Trophoblast cell (in vitro differentiated cells and primary cell): Measurements from ENCODE around the gene RPL32.

Experiments
- DNase-seq, 2 donors: peaks; one replicate each; pipeline ENCODE4 v3.0.0-alpha.2; 2016
- H2AFZ ChIP-seq: 2 replicates; pipeline ENCODE4 v1.6.1; 2013; ENCODE audit warnings: low read length, moderate library complexity, mild to moderate bottlenecking; ENCODE audit not compliant: insufficient read depth, poor library complexity
- H2AK5ac ChIP-seq: 2 replicates; pipeline ENCODE4 v1.6.1; 2013; ENCODE audit warnings: mild to moderate bottlenecking, low read length
- H2BK120ac ChIP-seq: 2 replicates; pipeline ENCODE4 v1.6.1; 2013; ENCODE audit warnings: low read length, mild to moderate bottlenecking, moderate library complexity; ENCODE audit not compliant: insufficient read depth, poor library complexity
- H2BK12ac ChIP-seq: 2 replicates; pipeline ENCODE4 v1.6.1; 2013; ENCODE audit warnings: mild to moderate bottlenecking, low read length, moderate library complexity
- H2BK5ac ChIP-seq: 2 replicates; pipeline ENCODE4 v1.6.1; 2013; ENCODE audit warnings: low read length, low read depth, moderate library complexity, mild to moderate bottlenecking; ENCODE audit not compliant: poor library complexity
- H3K14ac ChIP-seq: 2 replicates; pipeline ENCODE4 v1.6.1; 2013; ENCODE audit warnings: mild to moderate bottlenecking, low read length
- H3K18ac ChIP-seq: 2 replicates; pipeline ENCODE4 v1.6.1; 2013; ENCODE audit warnings: mild to moderate bottlenecking, low read length
- H3K23ac ChIP-seq: 2 replicates; pipeline ENCODE4 v1.6.1; 2013; ENCODE audit warnings: low read length
- H3K27ac ChIP-seq: 2 replicates; pipeline ENCODE4 v1.5.1; 2013; ENCODE audit warnings: low read depth, mild to moderate bottlenecking, inconsistent platforms, low read length, moderate library complexity
- H3K27me3 ChIP-seq: 2 replicates; pipeline ENCODE4 v1.6.1; 2013; ENCODE audit warnings: inconsistent platforms, mild to moderate bottlenecking, low read length, moderate library complexity; ENCODE audit not compliant: insufficient read depth
- H3K36me3 ChIP-seq, 2 experiments: 1 replicate in 1 of 2; 2 replicates in 1 of 2; pipeline ENCODE4 v1.6.1; 2013; ENCODE audit warnings: low read length in 2 of 2, mild to moderate bottlenecking in 2 of 2, moderate library complexity in 1 of 2; ENCODE audit not compliant: insufficient read depth in 2 of 2, control insufficient read depth in 1 of 2
- H3K4ac ChIP-seq: 2 replicates; pipeline ENCODE4 v1.6.1; 2013; ENCODE audit warnings: low read depth, mild to moderate bottlenecking, low read length, moderate library complexity
- H3K4me1 ChIP-seq, 2 experiments: 1 replicate in 1 of 2; 2 replicates in 1 of 2; pipeline ENCODE4 v1.6.1; 2013; ENCODE audit warnings: low read length in 2 of 2, mild to moderate bottlenecking in 2 of 2, moderate library complexity in 1 of 2; ENCODE audit not compliant: insufficient read depth in 2 of 2, control insufficient read depth in 1 of 2
- H3K4me2 ChIP-seq: 2 replicates; pipeline ENCODE4 v1.6.1; 2013; ENCODE audit warnings: inconsistent platforms, mild to moderate bottlenecking, low read length, moderate library complexity
- H3K4me3 ChIP-seq: 2 replicates; pipeline ENCODE4 v1.5.1; 2013; ENCODE audit warnings: mild to moderate bottlenecking, low read depth, low read length, inconsistent platforms
- H3K79me1 ChIP-seq: one replicate; pipeline ENCODE4 v1.6.1; 2013; ENCODE audit warnings: low read length
- H3K79me2 ChIP-seq: 2 replicates; pipeline ENCODE4 v1.6.1; 2013; ENCODE audit warnings: low read length, mild to moderate bottlenecking; ENCODE audit not compliant: control insufficient read depth, insufficient read depth, poor library complexity
- H3K9ac ChIP-seq: 2 replicates; pipeline ENCODE4 v1.6.1; 2013; ENCODE audit warnings: mild to moderate bottlenecking, low read length
- H3K9me3 ChIP-seq: 2 replicates; pipeline ENCODE4 v1.6.1; 2013; ENCODE audit warnings: low read depth, mild to moderate bottlenecking, control low read depth, inconsistent platforms, low read length; ENCODE audit not compliant: insufficient read depth
- H4K12ac ChIP-seq: 2 replicates; pipeline ENCODE4 v1.6.1; 2013; ENCODE audit warnings: low read depth, mild to moderate bottlenecking, low read length, moderate library complexity
- H4K8ac ChIP-seq: 2 replicates; pipeline ENCODE4 v1.6.1; 2013; ENCODE audit warnings: low read depth, mild to moderate bottlenecking, low read length, moderate library complexity
- H4K91ac ChIP-seq: one replicate; pipeline ENCODE4 v1.6.1; 2013; ENCODE audit warnings: low read depth, mild to moderate bottlenecking, low read length, moderate library complexity
- WGBS: extraction: QIAGEN DNeasy Blood & Tissue Kit; methylation state at CpG from one replicate; pipeline ENCODE4 v1.1.7; 2013; ENCODE audit warnings: missing lambda C conversion rate; ENCODE audit not compliant: insufficient read length, insufficient coverage; ENCODE audit errors: extremely low coverage; 5-methylcytosine and 5-hydroxymethylcytosine counted together

The RPL32 gene

DNA sequence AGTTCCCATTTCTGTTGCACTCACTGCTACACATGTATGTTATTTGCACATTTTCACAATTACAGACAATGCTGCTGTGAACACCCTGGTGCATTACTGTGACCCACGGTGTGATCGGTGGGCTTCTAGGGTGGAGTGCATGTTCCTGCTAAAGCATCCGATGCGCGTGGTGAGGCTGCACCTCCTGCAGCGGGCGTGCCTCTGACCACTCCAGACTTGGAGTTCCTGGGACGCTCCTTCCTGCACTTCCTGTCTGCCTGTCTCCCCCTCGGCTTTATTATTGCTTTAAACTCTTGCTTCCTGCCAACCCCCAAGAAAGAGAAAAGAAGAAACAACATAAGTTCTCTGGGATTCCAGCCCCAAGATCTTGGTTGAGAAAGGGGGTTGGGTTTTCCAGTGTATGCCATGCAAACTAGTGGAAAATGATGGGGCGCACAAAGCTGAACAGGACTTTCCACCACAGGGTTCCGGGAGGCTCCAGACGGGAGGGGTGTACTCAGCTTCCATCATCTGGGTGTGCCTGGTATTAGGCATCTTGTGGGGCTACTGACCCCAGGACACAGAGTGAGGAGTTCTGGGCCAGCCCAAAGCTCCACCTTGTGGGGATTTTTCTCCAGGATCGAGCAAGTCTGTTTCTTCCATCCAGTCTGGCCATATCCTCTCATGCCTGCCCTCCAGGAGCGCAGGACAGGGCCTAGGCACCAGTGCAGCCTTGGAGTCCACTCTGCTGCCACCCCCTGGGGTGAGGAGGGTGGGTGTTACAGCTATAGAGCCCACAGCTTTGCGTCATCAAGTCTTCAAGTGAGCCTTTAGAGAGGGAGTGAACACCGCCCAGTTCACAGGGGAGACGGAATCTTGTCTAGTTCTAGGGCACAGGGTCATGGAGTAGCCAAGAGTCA lies 11.2 kb downstream of the RPL32 start:
- no peak overlapping the region for H3K18ac ChIP-seq

DNA sequence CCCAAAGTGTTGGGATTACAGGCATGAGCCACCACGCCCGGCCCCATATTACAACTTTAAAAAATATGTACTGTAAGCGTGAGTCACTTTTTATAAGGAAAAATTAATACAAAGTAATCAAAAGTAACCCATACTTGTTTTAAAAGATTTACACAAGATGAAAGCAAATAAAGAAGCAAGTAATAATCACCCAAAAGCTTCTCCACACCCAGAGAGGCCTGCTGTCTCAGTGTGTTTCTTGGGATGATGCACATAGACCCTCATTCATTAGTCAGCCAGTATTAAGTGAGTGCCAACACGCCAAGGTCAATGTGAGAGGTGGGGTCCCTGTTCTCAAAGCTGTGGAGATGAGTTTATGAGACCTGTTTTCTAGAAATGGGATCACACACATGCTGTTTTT lies 12.0 kb downstream of the RPL32 start:
- no peak overlapping the region for H3K4me3 ChIP-seq
- H3K27ac ChIP-seq, result no peak overlapping the region
- no peaks in the 10 kb centered on the region for H3K9me3 ChIP-seq
- no peaks in the 10 kb centered on the region for H3K27me3 ChIP-seq
- no peak overlapping the region for H4K12ac ChIP-seq
- H3K79me1 ChIP-seq, result no peaks in the 10 kb centered on the region
- no peak overlapping the region for H3K14ac ChIP-seq
- H3K36me3 ChIP-seq, result peaks cover 19 to 30% of the 10 kb centered on the region in 2 experiments
- H3K18ac ChIP-seq, result no peak overlapping the region
- H4K91ac ChIP-seq, result no peak overlapping the region
- H3K23ac ChIP-seq, result no peak overlapping the region
- no peak overlapping the region for H3K9ac ChIP-seq
- H3K4me2 ChIP-seq, result no peak overlapping the region
- no peak overlapping the region for H2AFZ ChIP-seq
- WGBS, result no CpG with 5 or more reads among the region's 4 CpGs
- no peak overlapping the region for H4K8ac ChIP-seq
- no peak overlapping the region for H2BK5ac ChIP-seq
- no peak overlapping the region for H2AK5ac ChIP-seq
- no peak overlapping the region for H3K4ac ChIP-seq
- no peaks in the 10 kb centered on the region for H3K79me2 ChIP-seq
- DNase-seq, result no peak
- H2BK120ac ChIP-seq, result no peak overlapping the region
- H2BK12ac ChIP-seq, result no peak overlapping the region
- no peaks in the 10 kb centered on the region for H3K4me1 ChIP-seq

More for the DNA sequence above, 11.2 kb downstream of the RPL32 start:
- Histone ChIP-seq H2BK5ac (no peak overlapping the region), H3K14ac (no peak overlapping the region), H2BK12ac (no peak overlapping the region), H3K4me2 (no peak overlapping the region), H4K8ac (no peak overlapping the region), H3K9me3 (no peaks in the 10 kb centered on the region), H3K79me1 (no peaks in the 10 kb centered on the region), H4K12ac (no peak overlapping the region), H2BK120ac (no peak overlapping the region), H3K23ac (no peak overlapping the region), H3K9ac (no peak overlapping the region), H3K4me3 (no peak overlapping the region), H3K79me2 (no peaks in the 10 kb centered on the region), H4K91ac (no peak overlapping the region), H3K27me3 (no peaks in the 10 kb centered on the region), H3K27ac (no peak overlapping the region), H2AFZ (no peak overlapping the region), H2AK5ac (no peak overlapping the region), H3K4ac (no peak overlapping the region), H3K36me3 (peaks cover 21 to 38% of the 10 kb centered on the region in 2 experiments), H3K4me1 (no peaks in the 10 kb centered on the region)
- WGBS, result no CpG with 5 or more reads among the region's 17 CpGs
- DNase-seq, result no peak

DNA sequence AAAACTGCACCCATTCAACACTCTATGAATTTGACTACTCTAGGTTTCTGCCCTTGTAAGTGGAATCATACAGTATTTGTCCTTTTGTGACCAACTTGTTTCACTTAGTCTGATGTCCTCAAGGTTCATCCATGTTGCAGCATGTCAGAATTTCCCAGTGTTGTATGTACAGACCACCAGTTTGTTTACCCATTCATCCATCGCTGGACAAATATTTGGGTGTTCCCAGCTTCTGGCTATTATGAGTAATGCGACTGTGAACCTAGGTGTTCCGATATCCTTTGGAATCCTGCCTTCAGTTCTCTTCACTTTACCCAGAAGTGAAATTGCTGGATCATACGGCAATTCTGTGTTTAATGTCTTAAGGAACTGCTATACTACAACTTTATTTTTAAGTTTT lies 12.6 kb downstream of the RPL32 start:
- Histone ChIP-seq H4K12ac (no peak overlapping the region), H3K79me2 (no peaks in the 10 kb centered on the region), H3K9me3 (no peaks in the 10 kb centered on the region), H3K4me3 (no peak overlapping the region), H2BK12ac (no peak overlapping the region), H3K4me1 (no peaks in the 10 kb centered on the region), H3K23ac (no peak overlapping the region), H3K27me3 (no peaks in the 10 kb centered on the region), H3K4me2 (no peak overlapping the region), H2BK120ac (no peak overlapping the region), H2AK5ac (no peak overlapping the region), H3K27ac (no peak overlapping the region), H2BK5ac (no peak overlapping the region), H4K91ac (no peak overlapping the region), H3K36me3 (peaks cover 15 to 25% of the 10 kb centered on the region in 2 experiments), H3K4ac (no peak overlapping the region), H2AFZ (no peak overlapping the region), H3K9ac (no peak overlapping the region), H4K8ac (no peak overlapping the region), H3K18ac (no peak overlapping the region), H3K14ac (no peak overlapping the region), H3K79me1 (no peaks in the 10 kb centered on the region)
- DNase-seq, result no peak
- whole genome bisulfite sequencing, result no CpG with 5 or more reads among the region's 4 CpGs

DNA sequence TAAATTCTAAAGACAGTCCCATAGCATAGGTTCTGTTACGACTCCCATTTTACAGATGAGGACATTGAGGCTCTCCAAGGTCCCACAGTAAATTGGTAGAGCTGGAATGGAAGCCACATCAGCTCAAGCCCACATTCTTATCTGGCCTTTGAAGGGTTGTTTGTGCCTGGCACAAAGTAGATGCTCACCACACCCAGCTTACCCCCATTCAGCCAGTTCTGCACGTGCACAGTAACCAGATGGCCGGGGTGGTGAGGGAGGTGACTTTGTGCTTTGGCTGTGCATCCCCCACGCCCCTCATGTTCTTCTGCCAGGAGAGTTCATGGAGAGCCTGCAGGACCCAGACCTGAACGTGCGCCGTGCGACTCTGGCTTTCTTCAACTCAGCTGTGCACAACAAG lies 16.2 kb downstream of the RPL32 start:
- H4K91ac ChIP-seq, result no peak overlapping the region
- no peak overlapping the region for H3K14ac ChIP-seq
- no peak overlapping the region for H3K4ac ChIP-seq
- H2AK5ac ChIP-seq, result no peak overlapping the region
- H3K18ac ChIP-seq, result no peak overlapping the region
- no peak overlapping the region for H4K8ac ChIP-seq
- no peak overlapping the region for H3K4me3 ChIP-seq
- H2BK120ac ChIP-seq, result no peak overlapping the region
- H2BK5ac ChIP-seq, result no peak overlapping the region
- no peak overlapping the region for H3K4me2 ChIP-seq
- peaks cover 0 to 2% of the 10 kb centered on the region in 2 experiments for H3K36me3 ChIP-seq
- H4K12ac ChIP-seq, result no peak overlapping the region
- H3K79me2 ChIP-seq, result no peaks in the 10 kb centered on the region
- H3K9me3 ChIP-seq, result no peaks in the 10 kb centered on the region
- H2AFZ ChIP-seq, result no peak overlapping the region
- no peaks in the 10 kb centered on the region for H3K79me1 ChIP-seq
- DNase-seq, result no peak
- H2BK12ac ChIP-seq, result no peak overlapping the region
- H3K4me1 ChIP-seq, result no peaks in the 10 kb centered on the region
- WGBS, result no CpG with 5 or more reads among the region's 8 CpGs
- H3K9ac ChIP-seq, result no peak overlapping the region
- H3K23ac ChIP-seq, result no peak overlapping the region
- H3K27me3 ChIP-seq, result no peaks in the 10 kb centered on the region
- no peak overlapping the region for H3K27ac ChIP-seq
